ENCODE data around the gene CSF1. TPM values are rescaled to one million over a fixed set of nuclear protein-coding genes. Genes with fewer than 3 reads are reported as not detected.

Gene CSF1
- total RNA-seq, 1 donor from 2014 or later, result 21.1 TPM

GRCh38 chr1:109883248-109883955, 27.2 kb upstream of the CSF1 start:
- DNase-seq, result no peak

DNA sequence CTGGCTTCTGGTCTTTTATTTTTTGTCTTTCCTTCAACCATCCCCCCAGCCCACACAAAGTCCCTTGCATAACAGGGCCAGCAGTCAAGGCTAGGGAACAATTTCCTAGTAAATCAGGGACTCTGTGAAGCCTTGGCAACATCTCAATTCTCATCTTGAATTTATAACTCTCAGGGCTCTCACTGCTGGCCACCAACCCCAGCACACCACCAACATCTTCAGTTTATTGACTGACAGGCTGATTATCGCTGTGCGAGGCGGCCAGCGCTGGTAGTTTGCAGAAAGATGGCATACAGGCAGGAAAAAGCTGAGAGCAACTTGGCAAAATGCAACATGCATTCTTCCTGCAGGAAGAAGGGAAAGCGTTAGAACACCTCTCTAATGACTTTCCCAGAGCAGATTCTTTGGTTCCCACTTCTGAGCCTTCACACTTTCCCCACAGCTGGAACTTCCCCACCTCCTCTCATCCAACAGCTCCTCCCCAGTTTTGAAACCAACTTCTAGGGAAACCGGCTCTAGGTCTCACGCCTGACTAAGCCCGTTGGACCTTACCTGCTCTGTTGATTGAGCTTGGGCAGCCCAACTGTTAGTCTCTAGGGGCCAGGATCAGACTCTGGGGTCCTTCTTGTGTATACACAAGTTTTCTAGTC, 26.3 kb upstream of the CSF1 start:
- no peak for DNase-seq

- no peak for DNase-seq
These were observed 25.1 kb upstream of the CSF1 start for GRCh38 chr1:109885589-109885988.

GRCh38 chr1:109886827-109887226, 23.8 kb upstream of the CSF1 start:
- DNase-seq, result no peak

- DNase-seq, result no peak
These were observed 23.4 kb upstream of the CSF1 start for GRCh38 chr1:109887271-109887670.

DNA sequence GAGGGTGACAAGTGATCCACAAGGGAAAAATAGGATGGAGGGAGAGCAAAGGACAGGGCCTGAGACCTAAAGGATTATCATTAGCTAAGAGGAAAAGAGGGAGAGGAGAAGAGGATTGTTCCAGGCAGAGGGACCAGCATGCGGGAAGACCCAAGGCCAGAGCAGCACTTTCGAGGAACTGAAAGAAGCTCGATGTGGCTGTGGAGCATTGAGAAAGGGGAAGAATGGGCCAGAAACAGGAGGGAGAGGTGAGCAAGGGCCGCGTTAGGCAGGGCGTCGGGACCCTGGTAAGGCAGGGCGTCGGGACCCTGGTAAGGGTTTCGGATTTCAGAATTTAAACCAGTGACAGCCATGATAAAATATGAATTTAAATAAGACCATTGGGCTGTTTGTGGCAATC, 22.8 kb upstream of the CSF1 start:
- DNase-seq, result no peak

- DNase-seq, result no peak
These were observed 21.6 kb upstream of the CSF1 start for GRCh38 chr1:109889094-109889493.

- no peak for DNase-seq
These were observed 20.3 kb upstream of the CSF1 start for GRCh38 chr1:109890115-109890953.

DNA sequence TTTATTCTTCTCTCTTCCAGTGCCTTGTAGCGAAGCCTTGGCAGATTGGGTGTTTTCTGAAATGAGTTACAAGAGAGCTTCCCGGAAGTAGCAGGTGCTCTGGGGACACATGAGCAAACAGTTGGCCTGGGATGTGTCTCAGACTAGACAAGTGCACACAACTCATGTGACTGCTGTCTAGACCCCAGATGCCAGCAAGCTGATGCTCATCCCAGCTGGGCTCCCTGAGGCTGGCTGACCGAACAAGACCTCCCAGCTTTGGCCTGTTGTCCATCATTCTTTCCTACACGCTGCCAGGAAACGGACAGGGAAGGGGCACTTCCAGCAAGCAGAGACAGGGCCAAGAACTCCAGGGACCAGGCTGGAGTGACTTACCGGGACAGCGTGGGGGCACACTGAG, 18.7 kb upstream of the CSF1 start:
- peak; percentile 36 for DNase-seq

GRCh38 chr1:109892561-109893368, 17.9 kb upstream of the CSF1 start:
- peak; percentile 69 for DNase-seq

- DNase-seq, result no peak
These were observed 17.0 kb upstream of the CSF1 start for GRCh38 chr1:109893532-109894171.

DNA sequence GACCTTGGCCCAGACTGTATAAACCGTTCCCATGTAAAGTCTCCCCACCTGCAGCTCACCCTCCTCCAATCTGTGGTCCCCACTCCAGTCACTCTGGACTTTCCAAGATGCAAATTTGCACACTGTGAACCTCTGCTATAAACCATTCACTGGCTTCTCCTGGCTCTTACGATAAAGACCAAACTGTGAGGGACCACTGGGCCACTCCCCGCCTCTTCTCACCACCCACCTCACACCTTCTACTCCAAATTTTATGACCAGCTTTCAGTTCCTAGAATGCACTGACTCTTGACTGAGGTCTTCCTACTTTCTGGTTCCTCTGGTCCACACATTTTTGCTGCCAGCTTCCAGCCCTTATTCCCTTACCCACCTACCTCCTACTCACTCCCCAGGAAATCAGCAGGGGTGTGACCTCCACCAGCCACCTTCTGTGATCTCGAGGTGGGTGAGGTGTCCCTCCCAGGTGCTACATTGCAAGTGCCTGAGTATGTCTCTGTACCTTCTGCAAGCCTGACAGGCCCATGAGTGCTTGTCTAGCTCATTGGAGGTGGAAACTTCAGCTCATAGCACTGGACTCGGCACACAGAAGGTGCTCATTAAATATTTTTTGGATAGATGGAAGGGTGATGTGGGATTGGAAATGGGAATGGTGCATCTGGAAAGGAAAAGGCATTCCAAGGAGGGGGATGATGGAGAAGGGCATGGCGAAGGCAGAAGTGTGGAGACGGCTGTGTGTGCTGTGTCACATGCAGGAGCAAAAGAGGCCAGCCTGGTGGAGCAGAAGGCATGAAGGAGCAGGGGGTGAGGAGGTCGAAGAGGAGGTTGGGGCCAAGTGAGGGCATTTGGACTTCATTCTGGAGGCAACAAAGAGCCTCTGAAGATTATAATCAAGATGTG, 15.6 kb upstream of the CSF1 start:
- DNase-seq, result no peak

DNA sequence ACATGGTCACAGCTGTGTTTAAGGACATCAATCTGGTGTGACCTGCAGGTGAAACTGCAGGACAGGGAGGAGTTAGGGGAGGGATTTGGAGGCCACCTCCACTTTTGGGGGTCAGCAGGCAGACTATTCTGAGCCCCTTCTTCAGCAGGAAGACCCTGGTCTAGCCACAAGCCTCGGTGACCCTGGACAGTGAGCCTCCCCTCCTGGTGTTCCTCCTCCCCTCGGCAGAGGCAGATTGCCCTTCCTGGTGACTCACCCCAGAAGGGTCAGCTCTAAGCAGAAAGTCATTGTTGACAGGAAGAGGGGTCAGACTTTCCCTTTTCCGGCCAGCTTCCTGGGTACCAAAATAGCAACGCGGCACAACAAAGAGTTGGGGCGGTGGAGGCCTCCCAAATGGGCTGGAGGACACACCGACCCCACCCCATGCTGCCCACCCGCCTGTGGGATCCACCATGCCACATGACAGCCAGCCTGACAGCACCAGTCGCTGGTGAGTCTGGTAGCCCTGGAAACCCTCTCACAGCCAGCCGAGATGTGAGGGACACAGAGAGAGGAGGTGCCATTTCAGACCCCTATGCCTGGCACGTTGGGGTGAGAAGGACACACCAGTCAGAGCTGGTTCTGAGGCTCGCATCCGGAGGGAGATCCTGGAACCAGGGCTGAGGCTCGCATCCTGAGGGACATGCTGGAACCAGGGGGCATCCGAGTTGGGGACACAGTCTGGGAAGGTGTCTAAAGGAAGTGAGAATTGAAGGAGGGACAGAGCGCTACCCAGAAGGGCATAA, 14.7 kb upstream of the CSF1 start:
- DNase-seq, result peak; percentile 94

DNA sequence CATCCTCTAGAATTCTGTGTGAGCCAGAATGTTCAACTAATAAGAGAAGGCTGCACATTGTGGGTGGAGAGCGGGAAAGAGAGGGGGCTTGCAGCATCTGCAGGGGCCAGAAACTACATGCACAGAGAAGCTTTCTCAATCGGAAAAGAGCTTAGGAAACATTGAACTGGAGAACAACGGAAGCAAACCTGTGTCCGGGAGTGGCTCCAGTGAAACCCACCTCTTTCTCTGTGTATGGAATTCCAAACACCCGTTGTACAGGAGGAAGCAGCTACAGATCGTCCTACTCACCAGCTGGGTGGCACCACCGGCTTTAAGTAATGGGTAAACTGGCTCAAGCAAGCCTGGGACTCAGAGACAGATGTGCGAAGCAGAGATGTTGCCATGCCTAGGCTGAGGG, 14.0 kb upstream of the CSF1 start:
- DNase-seq, result peak; percentile 67

- DNase-seq, result no peak
These were observed 13.2 kb upstream of the CSF1 start for GRCh38 chr1:109897259-109897955.

GRCh38 chr1:109898842-109899241, 11.8 kb upstream of the CSF1 start:
- DNase-seq, result peak; percentile 92

DNA sequence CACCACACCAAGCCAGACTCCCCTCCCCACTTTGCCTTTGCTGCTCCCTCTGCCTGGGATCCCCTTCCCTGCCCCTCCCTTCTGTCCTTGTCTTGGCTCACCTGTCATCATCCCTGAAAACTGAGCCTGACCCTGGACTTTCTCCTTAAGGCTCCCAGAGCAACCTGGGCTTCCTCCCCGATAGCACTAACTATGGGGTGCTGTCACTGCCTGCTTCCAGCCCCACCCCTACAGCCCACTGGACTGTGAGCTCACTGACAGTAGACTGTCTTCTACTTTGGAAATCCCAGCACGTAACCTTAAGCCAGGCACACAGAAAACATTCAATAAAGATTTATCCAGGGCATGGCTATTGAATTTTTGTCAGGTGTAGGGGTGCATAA, 9.5 kb upstream of the CSF1 start:
- no peak for DNase-seq

DNA sequence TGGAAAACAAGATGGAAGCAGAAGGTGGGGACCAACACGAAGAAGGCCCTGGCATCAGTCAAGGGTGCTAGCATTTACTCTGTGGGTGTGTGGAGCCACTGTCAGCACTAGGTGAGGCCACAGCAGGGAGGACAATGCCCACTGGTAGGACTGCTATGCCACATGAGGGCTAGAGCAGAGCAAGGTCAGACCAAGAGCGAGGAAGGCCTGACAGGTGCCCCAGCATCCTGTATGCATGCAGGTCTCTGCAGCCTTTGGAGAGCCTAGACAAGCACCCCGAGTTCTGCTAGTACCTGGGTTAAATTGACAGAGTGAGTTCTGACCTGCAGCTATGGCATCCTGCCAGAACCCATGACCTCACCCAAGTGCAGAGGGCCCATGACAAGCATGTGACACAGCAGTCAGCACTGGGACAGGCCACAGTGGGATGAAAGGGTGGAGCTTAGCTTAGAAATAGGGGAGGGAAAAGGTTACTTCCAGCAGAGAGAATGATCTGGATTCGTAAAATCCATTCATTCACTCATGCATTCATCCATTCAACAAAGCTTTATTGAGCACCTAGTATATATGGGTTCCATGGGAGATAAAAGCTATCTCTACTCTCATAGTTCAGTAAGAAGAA, 9.0 kb upstream of the CSF1 start:
- peak; percentile 34 for DNase-seq

All from dermis blood vessel endothelial cell (primary cell).